IMR-90 (cell line): ENCODE results near the gene NR0B2. TPM values are rescaled to one million over a fixed set of nuclear protein-coding genes. Genes with fewer than 3 reads are reported as not detected.

Experiments
- ATAC-seq: fragments of 200-7000 bp; cut with Tn5 transposase; 2 replicates; pipeline ENCODE4 v1.9.1; 2020; ENCODE audit warnings: low read depth, mild to moderate bottlenecking, moderate library complexity
- BruUV-seq: library from RNA; stranded (reverse); fragments of 400-500 nt; replicated peaks from 2 replicates; lab custom pipeline; 2021; lab: Mats Ljungman, UMichigan
- CTCF ChIA-PET: fragments of 300-600 bp; formaldehyde crosslinking; extraction: SDS; loops from one replicate; lab custom pipeline; 2021; ENCODE audit warnings: antibody characterized with exemption; lab: Yijun Ruan, JAX
- POLR2A ChIA-PET: fragments of 300-600 bp; sonication (Branson Sonifier 250); formaldehyde crosslinking; loops from one replicate; lab custom pipeline; 2022; ENCODE audit warnings: antibody characterized with exemption; ENCODE audit not compliant: unreplicated experiment; lab: Charles Lee
- DNase-seq: peaks from one replicate; pipeline ENCODE4 v3.0.0; 2013
- H2AFZ ChIP-seq: replicated peaks from 2 replicates; pipeline ENCODE3; 2013; ENCODE audit warnings: low read length, mild to moderate bottlenecking; ENCODE audit not compliant: poor library complexity
- H2AK5ac ChIP-seq: 2 replicates; pipeline ENCODE4 v1.6.1; 2013; ENCODE audit warnings: low read depth, low read length, inconsistent platforms
- H2AK9ac ChIP-seq: replicated peaks from 2 replicates; pipeline ENCODE3; 2013; ENCODE audit warnings: mild to moderate bottlenecking, low read depth, low read length, moderate library complexity; ENCODE audit not compliant: poor library complexity
- H2BK120ac ChIP-seq: 2 replicates; pipeline ENCODE4 v1.6.1; 2013; ENCODE audit warnings: low read depth, low read length, inconsistent platforms
- H2BK15ac ChIP-seq: 3 replicates; pipeline ENCODE4 v1.6.1; 2013; ENCODE audit warnings: low read depth, low read length, inconsistent platforms
- H2BK20ac ChIP-seq: 2 replicates; pipeline ENCODE4 v1.6.1; 2013; ENCODE audit warnings: low read depth, mild to moderate bottlenecking, inconsistent platforms, low read length, moderate library complexity
- H2BK5ac ChIP-seq: 2 replicates; pipeline ENCODE4 v1.6.1; 2013; ENCODE audit warnings: mild to moderate bottlenecking, low read depth, low read length, inconsistent platforms; ENCODE audit not compliant: poor library complexity, severe bottlenecking
- H3K14ac ChIP-seq: replicated peaks from 2 replicates; pipeline ENCODE4 v1.6.1; 2013; ENCODE audit warnings: low read depth, low read length, inconsistent platforms
- H3K18ac ChIP-seq: 2 replicates; pipeline ENCODE4 v1.6.1; 2013; ENCODE audit warnings: low read depth, low read length, control low read depth
- H3K23ac ChIP-seq: 2 replicates; pipeline ENCODE4 v1.6.1; 2013; ENCODE audit warnings: low read depth, low read length, inconsistent platforms
- H3K27ac ChIP-seq: 2 replicates; pipeline ENCODE4 v1.5.1; 2013; ENCODE audit warnings: mild to moderate bottlenecking, control low read depth, low read length; ENCODE audit not compliant: insufficient read depth
- H3K27me3 ChIP-seq: 2 replicates; pipeline ENCODE4 v1.6.1; 2013; ENCODE audit warnings: low read length; ENCODE audit not compliant: control insufficient read depth, insufficient read depth
- H3K36me3 ChIP-seq: 2 replicates; pipeline ENCODE4 v1.6.1; 2013; ENCODE audit warnings: low read length, mixed read lengths; ENCODE audit not compliant: control insufficient read depth, insufficient read depth
- H3K4ac ChIP-seq: 2 replicates; pipeline ENCODE4 v1.6.1; 2013; ENCODE audit warnings: low read depth, low read length, inconsistent platforms
- H3K4me1 ChIP-seq: 2 replicates; pipeline ENCODE4 v1.6.1; 2013; ENCODE audit warnings: low read length, mixed read lengths; ENCODE audit not compliant: control insufficient read depth, insufficient read depth
- H3K4me2 ChIP-seq: 2 replicates; pipeline ENCODE4 v1.6.1; 2013; ENCODE audit warnings: low read depth, mild to moderate bottlenecking, control low read depth, low read length, moderate library complexity
- H3K4me3 ChIP-seq: 2 replicates; pipeline ENCODE4 v1.5.1; 2013; ENCODE audit warnings: low read depth, mild to moderate bottlenecking, control low read depth, low read length, moderate library complexity; ENCODE audit not compliant: insufficient read depth
- H3K56ac ChIP-seq: 2 replicates; pipeline ENCODE4 v1.6.1; 2013; ENCODE audit warnings: low read length, inconsistent platforms; ENCODE audit not compliant: insufficient read depth; ENCODE audit errors: extremely low read depth
- H3K79me1 ChIP-seq, 2 experiments: 2 replicates each; pipeline ENCODE4 v1.6.1; 2013; ENCODE audit warnings: low read length in 2 of 2, inconsistent platforms in 1 of 2, low read depth in 1 of 2
- H3K9ac ChIP-seq: 2 replicates; pipeline ENCODE4 v1.6.1; 2013; ENCODE audit warnings: low read depth, low read length, control low read depth
- H3K9me1 ChIP-seq: 2 replicates; pipeline ENCODE4 v1.6.1; 2013; ENCODE audit warnings: low read length, inconsistent platforms; ENCODE audit not compliant: insufficient read depth
- H3K9me3 ChIP-seq: 2 replicates; pipeline ENCODE4 v1.6.1; 2013; ENCODE audit warnings: low read length; ENCODE audit not compliant: control insufficient read depth, insufficient read depth
- H4K20me1 ChIP-seq: 2 replicates; pipeline ENCODE4 v1.6.1; 2013; ENCODE audit warnings: low read length, inconsistent platforms; ENCODE audit not compliant: insufficient read depth
- H4K5ac ChIP-seq: 2 replicates; pipeline ENCODE4 v1.6.1; 2013; ENCODE audit warnings: mild to moderate bottlenecking, low read depth, low read length, control low read depth
- H4K8ac ChIP-seq, 2 experiments: 2 replicates each; pipeline ENCODE4 v1.6.1; 2013; ENCODE audit warnings: low read depth in 2 of 2, low read length in 2 of 2, control low read depth in 1 of 2, inconsistent platforms in 1 of 2
- H4K91ac ChIP-seq: 2 replicates; pipeline ENCODE4 v1.6.1; 2013; ENCODE audit warnings: low read depth, low read length, inconsistent platforms; ENCODE audit not compliant: insufficient read depth
- CEBPB ChIP-seq: IDR thresholded peaks from 2 replicates; pipeline ENCODE4 v1.6.1; 2012; ENCODE audit warnings: low read depth, low read length, improper control_type of control experiment
- FOS ChIP-seq: fragments of 150-350 bp; IDR thresholded peaks from 2 replicates; pipeline ENCODE4 v1.6.1; 2016; ENCODE audit warnings: low read depth, low read length
- MAFK ChIP-seq: IDR thresholded peaks from 2 replicates; pipeline ENCODE4 v1.6.1; 2012; ENCODE audit warnings: low read depth, low read length, improper control_type of control experiment
- NFE2L2 ChIP-seq: fragments of 150-350 bp; IDR thresholded peaks from 2 replicates; pipeline ENCODE4 v1.6.1; 2016; ENCODE audit warnings: low read depth, mild to moderate bottlenecking, low read length
- RFX5 ChIP-seq: IDR thresholded peaks from 2 replicates; pipeline ENCODE4 v1.8.0; 2012; ENCODE audit warnings: low read depth, mild to moderate bottlenecking, low read length, moderate library complexity
- SMC3 ChIP-seq: fragments of 150-350 bp; IDR thresholded peaks from 2 replicates; pipeline ENCODE4 v1.6.1; 2016; ENCODE audit warnings: low read depth, mild to moderate bottlenecking, antibody characterized with exemption, low read length, moderate library complexity
- WGBS, 2 experiments: methylation state at CpG; one replicate each; pipeline versions ENCODE4 v1.1.5 to v1.1.7; 2013; ENCODE audit warnings: missing lambda C conversion rate in 2 of 2; ENCODE audit not compliant: insufficient read length in 1 of 2; ENCODE audit errors: extremely low coverage in 2 of 2; 5-methylcytosine and 5-hydroxymethylcytosine counted together
- dilution Hi-C: fragments of 300-500 bp; cut with HindIII; formaldehyde crosslinking; loops from one replicate; pipeline ENCODE4 v1.14.3; 2018; ENCODE audit warnings: low sequenced_read_pairs; ENCODE audit not compliant: unreplicated experiment
- in situ Hi-C: fragments of 300-500 bp; cut with MboI; formaldehyde crosslinking; loops from 3 replicates; pipeline ENCODE4 v1.14.3; 2019; ENCODE audit warnings: low sequenced_read_pairs, inconsistent platforms, mixed read lengths
- intact Hi-C: fragments of 100-400 bp; cut with micrococcal nuclease; formaldehyde crosslinking; loops from 2 replicates; pipeline ENCODE4 v1.10.0; 2022
- polyA plus RNA-seq, 3 experiments: library from polyadenylated mRNA; depleted of rRNA; stranded (reverse); fragments of >200 nt; gene quantifications; 2 replicates each; pipeline ENCODE4 v1.2.3, GENCODE V29; 2012; ENCODE audit warnings: low replicate concordance in 1 of 3
- total RNA-seq: library from RNA; depleted of rRNA; stranded (reverse); fragments of >200 nt; gene quantifications from 2 replicates; pipeline ENCODE4 v1.2.3, GENCODE V29; 2012

NR0B2 gene
- total and polyA plus RNA-seq, 2 of the 4 experiments (the other 2 are of a cell fraction), result not detected

DNA sequence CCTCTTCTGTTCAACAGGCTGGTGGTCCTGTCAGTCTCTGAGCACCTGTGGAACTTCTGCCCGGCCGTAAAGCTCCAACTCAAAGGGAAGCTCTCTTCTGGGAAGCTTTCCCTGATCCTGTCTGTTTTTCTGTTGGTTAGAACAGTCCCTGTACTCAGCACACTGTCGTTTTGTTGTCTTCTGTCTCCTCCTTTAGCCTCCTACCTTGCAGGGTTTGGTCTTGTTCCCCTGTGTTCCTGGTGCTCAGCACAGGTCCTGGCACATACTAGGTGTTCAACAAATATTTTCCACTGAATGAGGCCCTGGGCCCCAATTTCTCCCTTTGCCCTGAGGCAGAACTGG lies 46.8 kb upstream of the NR0B2 start (continued):
- TF ChIP-seq FOS (no peak), SMC3 (no peak), MAFK (no peak)

DNA sequence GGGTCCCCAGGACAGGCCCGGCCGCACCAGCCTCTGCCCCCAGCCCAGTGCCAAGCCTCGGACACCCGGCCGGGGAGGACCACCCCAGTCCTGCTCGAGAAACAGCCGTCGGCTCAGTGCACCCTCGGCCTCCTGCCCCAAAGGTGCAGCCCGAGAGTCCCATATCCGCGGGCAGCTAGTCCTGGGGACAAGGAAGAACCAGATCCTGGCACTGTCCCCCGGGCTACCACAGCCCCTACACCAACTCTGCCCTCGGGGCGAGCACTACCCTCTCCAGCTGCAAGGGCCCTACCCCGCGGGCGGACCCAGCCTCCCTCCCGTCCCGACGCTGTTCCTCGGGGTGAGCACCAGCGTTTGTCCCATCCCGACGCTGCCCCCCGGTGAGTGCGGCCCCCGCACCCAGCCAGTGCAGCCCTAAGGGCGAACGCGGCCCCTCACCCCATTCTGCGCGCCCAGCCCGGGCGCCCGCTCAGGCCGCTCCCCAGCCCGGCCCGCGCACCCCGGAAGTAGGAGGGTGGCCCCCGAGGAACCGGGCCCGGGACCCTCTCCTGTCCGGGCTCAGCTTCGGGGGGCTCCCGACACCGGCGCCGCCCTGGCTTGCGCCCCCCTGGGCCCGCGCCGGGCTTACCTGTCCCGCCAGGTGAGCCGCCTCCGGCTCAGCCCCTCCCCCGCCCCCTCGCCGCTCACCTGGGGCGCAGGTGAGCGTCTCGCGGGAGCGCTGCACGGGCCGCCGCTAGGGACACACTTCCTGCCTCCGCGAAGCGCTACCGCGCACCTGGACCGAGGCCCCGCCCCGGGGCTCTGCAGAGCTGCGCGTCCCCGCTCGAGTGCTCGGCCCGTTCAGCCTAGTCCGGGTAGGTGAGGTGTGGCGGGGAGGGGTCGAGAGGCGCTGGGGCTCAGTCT lies 46.2 kb upstream of the NR0B2 start, which contains the start of gene KDF1:
Gene KDF1, minus strand, starts transcription at position 747 of the 903 bp plus-strand sequence. CDS start 8,088 bp downstream, outside the sequence.
- Histone ChIP-seq H3K4ac (peak within 1 kb of the TSS; percentile 84), H2BK15ac (peak within 1 kb of the TSS; percentile 69; the same call in 1 of the 3 replicates), H3K4me2 (peak within 1 kb of the TSS; percentile 30; the same call in 1 of the 2 replicates), H2BK120ac (peak within 1 kb of the TSS; percentile 78), H3K9me3 (peaks cover 7% of the 10 kb centered on the region), H4K5ac (peak within 1 kb of the TSS; percentile 18; the same call in 1 of the 2 replicates), H3K9ac (no peak within 1 kb of the TSS), H3K9me1 (peaks cover 10% of the 10 kb centered on the region), H2AK5ac (peak within 1 kb of the TSS; percentile 97), H3K14ac (peak within 1 kb of the TSS; percentile 17), H3K4me3 (peak within 1 kb of the TSS; percentile 8; the same call in 1 of the 2 replicates), H4K8ac (peak within 1 kb of the TSS in 1 of 2 experiments; percentile 66; a peak in 1 of 4 replicates), H3K36me3 (no peaks in the 10 kb centered on the region), H4K20me1 (peaks cover 3% of the 10 kb centered on the region; the same call in 1 of the 2 replicates), H3K4me1 (peaks cover 21% of the 10 kb centered on the region), H3K23ac (peak within 1 kb of the TSS; percentile 63), H3K27me3 (peaks cover 11% of the 10 kb centered on the region), H4K91ac (peak within 1 kb of the TSS; percentile 5; the same call in 1 of the 2 replicates), H2BK5ac (peak within 1 kb of the TSS; percentile 72), H3K27ac (peak within 1 kb of the TSS; percentile 50; the same call in 1 of the 2 replicates), H3K18ac (peak within 1 kb of the TSS; percentile 74; the same call in 1 of the 2 replicates), H2AK9ac (peak within 1 kb of the TSS; percentile 73), H2BK20ac (peak within 1 kb of the TSS; percentile 75), H3K79me1 (no peaks in the 10 kb centered on the region), H2AFZ (peak within 1 kb of the TSS; percentile 89), H3K56ac (no peak within 1 kb of the TSS)
- ATAC-seq (peak; percentile 4; the same call in 1 of the 2 replicates), DNase-seq (no peak)
- ChIA-PET POLR2A (no interaction called here), CTCF (no interaction called here)
- in situ Hi-C loops, result loop anchor here (5.0 kb wide), 1 partner anchor 137 kb away; no protein-coding TSS in a partner anchor
- 9% methylated on average over 28 of the region's 86 CpGs; no CpG with 5 or more reads in 1 of the 2 experiments for WGBS, 2 experiments
- dilution Hi-C loops, result no loop called here
- intact Hi-C loops, result no loop called here
- TF ChIP-seq NFE2L2 (no peak), CEBPB (no peak), RFX5 (no peak)
- BruUV-seq, result no TSS peak
